ENCODE data around the gene GFER.
A peak's percentile ranks its signal among the peaks of the same experiment; 100 is the strongest.
"Not testable (repeated sequence)": the region's sequence is repeated elsewhere in the genome, so short reads cannot be mapped to it uniquely, and the experiment has no call there.

Gene GFER

GRCh38 chr16:1983544-1984346, at the start of gene GFER:
GFER (plus strand) TSS chr16:1984193; CDS start chr16:1984219, 26 bp downstream.
- peak; percentile 64 for DNase-seq

GRCh38 chr16:1936945-1937479, 47.0 kb upstream of the GFER start:
- no peak for DNase-seq

GRCh38 chr16:1938316-1938715, 45.7 kb upstream of the GFER start:
- DNase-seq = no peak

- no peak for DNase-seq
These were observed 45.1 kb upstream of the GFER start for GRCh38 chr16:1938910-1939309.

- DNase-seq = not testable (repeated sequence)
These were observed 44.2 kb upstream of the GFER start for GRCh38 chr16:1939833-1940232.

DNA sequence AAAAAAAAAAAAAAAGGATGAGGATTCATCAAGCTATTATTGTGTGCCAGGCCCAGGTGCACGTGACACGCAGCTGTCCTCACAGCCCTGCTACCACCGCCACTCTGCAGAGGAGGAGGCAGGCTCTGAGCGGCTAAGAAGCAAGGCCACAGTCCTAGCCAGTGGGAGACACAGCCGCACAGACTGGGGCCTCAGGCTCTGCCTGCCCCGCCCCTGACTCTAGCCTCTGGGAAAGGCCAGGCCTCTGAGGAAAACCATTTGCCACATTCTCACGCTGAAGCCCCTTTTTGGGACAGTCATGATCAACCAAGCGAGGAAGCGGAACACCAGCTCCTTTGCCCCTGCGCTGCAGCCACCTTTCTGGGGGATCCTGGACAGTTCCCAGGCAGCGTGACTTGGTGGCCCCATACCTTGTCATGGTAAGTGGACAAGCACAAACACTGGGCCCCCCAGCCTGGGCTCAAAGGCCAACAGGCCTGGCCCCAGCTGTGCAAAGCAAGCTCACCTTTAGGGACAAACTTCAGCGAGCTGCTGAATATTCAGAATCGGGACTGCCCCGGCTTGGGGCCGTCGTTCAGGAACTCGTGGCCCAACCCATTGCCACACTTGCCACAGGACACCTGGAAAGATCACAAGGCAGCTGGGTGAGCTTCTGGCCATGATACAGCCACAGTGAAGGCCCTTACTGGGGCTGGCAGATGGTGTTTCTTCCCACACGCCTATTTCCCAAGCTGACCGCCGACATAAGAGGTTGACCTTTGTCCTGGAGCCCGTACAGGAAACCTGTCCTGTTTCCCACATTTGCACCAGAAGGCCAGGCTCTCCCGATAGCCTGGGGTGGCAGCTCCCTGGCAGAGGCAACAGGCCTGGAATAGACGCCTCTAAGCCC, 43.5 kb upstream of the GFER start:
- DNase-seq = no peak

DNA sequence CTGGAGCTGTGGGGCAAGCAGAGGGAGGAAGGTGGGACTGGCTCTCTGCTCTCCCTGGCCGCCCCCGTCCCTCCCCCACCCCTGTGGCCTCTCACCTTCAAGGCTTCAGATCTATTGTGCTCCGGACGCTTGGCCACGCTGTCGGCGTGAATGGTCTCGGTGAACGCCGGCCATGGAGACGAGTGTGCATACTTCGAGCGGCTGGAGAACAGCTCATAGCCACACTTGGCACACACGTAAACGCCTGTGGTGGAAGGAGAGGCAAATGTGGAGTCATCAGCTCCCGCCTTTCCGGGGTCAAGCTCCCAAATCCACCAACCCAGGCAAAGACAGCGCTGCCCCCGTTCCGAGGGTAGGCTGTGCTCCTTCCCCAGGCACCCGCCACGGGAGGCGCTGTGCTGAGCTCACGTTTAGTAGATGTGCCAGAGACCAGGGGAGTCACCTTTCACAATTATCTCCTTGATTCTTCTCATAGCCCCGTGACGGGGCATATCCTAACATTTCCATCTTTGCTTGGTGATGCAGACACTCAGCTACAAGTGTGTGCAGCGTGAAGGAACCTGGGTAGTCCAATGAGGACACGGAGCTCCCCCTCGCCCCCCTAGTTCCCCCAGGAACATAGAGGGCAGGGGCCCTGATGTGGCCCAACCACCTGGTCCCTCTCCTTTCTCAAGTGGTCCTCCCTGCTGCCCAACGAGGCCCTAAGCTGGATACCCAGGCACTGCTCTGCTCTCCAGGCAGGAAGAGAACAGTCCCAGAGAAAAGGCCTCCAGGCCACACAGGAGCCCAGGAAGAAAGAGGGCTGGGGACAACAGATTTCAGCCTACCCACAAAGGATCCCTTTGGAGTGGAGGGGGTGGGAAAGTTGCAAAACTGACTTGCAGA, 42.6 kb upstream of the GFER start:
- no peak for DNase-seq

DNA sequence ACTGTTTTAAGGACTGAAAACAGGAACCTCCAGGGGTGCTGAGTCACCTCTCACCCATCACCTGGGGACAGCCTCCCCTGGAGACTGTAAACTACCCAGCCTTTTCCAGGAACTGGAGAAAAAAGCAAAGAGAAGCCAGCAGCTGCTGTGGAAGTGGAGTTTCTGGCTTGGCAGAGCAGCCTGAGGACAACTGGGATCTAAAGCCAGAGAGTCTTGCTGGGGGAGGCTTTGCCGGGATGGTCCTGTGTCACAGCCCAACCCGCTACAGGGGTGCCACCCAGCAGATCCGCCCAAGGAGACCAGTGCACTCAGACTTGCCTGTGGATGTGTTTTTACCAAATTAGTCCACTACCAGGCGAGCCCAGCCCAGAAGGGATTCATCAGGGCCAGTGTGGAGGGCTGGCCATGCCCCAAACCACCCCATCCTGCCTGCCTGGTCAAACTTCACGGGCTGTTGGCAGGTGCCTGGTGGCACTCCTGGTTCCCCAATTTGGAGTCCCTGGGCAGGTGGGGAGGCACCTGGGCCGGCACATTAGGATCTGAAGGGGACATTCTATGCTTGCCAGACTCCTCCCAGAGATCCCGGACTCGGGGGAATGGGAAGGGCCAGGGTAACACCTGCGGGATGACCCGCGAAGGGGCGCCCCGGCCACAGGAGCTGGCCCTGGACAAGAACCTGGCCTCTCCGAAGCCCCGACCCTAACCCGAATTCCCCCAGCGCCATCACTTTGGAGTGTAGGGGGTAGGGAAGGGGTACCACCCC, 41.8 kb upstream of the GFER start:
- DNase-seq = no peak

- DNase-seq = peak; percentile 99
These were observed 40.9 kb upstream of the GFER start, which contains the start of gene MSRB1 for GRCh38 chr16:1942810-1943726. MSRB1 (minus strand) TSS chr16:1943199; CDS start chr16:1943156, 43 bp downstream.

DNA sequence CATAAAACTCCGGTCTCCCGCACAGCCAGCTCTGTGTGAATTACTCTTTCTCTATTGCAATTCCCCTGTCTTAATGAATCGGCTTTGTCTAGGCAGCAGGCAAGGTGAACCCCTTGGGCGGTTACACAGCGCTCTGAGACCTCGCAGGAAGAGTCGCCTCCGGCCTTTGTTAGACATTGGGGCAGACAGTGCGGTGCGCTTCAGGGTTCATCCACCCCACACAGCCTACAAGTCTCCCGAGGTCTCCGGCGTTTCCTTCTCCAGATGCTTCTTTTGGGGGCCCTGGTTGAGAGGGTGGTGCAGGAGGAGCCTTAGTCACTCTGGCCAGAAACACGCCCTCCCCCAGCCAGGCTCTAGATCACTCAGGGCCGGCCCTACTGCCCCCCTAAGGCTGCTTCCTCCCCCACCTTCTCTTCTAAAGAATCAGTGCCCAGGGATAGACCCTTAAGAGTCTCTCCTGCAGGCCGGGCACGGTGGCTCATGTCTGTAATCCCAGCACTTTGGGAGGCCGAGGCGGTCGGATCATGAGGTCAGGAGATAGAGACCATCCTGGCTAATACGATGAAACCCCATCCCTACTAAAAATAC, 39.3 kb upstream of the GFER start:
- no peak for DNase-seq

GRCh38 chr16:1945559-1946391, 38.2 kb upstream of the GFER start:
- DNase-seq = no peak

DNA sequence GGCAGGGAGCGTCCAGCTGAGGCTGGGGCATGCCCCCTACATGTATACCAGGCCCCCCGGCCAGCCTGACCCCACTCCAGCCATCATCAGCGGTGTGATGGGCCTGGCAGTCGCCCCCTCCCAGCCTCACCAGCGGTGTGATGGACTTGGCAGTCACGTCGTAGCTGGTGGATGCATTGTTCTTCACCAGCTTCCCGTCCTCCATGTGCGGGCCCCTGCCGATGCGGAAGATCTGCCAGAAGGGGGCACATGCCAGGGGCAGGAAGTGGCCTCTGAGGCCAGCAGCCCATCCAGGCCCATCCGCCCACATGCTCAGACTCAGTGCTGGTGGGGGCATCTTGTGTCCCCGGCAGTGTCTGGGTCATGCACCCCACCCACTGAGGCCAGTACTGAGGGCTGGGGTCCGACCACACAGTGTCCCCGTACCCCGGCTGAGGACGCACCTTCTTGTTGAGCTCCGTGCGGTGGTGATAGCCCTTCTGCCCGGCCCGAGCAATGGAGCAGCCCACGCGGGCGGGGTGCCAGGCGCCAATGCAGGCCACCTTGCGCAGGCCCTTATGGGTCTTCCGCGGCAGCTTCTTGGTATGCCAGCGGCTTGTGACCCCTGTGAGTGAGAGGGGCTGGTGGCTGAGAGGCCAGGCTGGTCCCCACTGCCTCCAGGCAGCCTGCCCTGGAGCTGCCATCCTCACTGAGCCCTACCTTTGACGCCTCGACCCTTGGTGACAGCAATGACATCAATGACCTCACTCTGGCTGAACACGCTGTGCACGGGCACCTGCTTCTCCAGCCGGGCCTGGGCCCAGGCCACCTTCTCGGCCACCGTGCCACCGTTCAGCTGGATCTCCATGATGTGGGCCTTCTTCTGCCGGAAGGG, 37.3 kb upstream of the GFER start:
- DNase-seq = no peak

GRCh38 chr16:1947369-1947670, 36.7 kb upstream of the GFER start:
- DNase-seq = no peak

GRCh38 chr16:1949507-1949906, 34.5 kb upstream of the GFER start:
- no peak for DNase-seq

DNA sequence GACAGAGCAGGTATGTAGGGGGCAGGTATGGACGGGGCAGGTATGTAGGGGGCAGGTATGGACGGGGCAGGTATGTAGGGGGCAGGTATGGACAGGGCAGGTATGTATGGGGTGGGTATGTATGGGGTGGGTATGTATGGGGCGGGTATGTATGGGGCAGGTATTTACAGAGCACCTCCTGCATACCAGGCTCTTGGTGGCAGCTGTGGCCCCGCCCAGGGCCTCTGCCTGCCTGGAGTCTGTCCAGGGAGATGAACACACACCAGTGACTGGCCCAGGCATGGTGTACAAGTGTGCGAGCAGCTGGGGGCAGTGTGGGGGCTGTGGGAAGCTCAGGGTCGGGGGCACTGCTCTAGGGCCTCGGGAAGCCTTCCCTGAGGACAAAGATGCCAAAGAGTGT, 33.9 kb upstream of the GFER start:
- DNase-seq = no peak

DNA sequence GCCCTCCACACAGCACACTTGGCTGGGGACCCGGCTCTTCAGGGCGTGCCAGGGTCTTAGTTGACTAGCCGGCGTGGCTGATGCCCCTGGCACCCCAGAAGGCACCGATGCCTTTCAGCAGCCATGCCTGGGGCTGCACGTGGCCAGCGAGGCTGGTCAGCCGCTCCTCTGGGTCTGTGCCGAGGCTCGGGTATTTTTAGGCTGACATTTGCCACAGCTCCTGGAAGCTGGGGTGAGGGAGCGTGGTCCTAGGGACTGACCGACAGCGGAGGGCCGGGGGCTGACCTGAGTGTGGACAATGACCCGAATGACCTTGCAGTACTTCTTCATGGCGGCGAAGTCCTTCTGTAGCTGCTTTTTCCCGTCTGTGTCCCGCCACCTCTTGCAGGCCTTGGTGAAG, 33.4 kb upstream of the GFER start:
- no peak for DNase-seq

DNA sequence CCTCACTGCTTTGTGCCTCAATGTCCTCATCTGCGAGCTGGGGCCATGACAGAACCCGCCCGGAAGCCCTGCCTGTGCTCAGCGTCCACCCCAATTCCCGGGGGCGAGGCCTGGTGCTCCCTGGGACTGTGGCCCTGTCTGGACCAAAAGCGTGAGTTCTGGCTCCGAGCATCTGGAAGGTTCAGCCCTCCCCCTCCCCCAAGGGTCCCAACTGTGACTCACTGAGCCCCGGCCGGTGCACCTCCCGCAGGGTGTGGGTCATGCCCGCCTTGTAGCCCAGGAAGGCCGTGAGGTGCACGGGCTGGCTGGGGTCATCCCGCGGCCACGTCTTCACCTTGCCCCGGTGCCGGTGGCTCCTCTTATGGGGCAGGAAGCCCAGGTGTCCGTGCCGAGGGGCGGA, 30.3 kb upstream of the GFER start:
- no peak for DNase-seq

DNA sequence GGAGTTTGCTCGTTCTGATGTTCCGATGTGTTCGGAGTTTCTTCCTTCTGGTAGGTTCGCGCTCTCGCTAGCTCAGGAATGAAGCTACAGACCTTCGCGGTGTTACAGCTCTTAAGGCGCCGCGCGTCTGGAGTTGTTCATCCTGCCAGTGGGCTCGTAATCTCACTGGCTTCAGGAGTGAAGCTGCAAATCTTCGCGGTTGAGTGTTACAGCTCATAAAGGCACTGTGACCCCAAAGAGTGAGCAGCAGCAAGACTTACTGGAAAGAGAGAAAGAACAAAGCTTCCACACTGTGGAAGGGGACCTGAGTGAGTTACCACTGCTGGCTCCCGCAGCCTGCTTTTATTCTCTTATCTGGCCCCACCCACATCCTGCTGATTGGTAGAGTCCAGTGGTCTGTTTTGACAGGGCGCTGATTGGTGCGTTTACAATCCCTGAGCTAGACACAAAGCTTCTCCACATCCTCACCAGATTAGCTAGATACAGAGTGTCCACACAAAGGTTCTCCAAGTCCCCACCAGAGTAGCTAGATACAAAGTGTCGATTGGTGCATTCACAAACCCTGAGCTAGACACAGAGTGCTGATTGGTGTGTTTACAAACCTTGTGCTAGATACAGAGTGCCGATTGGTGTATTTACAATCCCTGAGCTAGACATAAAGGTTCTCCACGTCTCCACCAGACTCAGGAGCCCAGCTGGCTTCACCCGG, 26.4 kb upstream of the GFER start:
- not testable (repeated sequence) for DNase-seq

Measured in activated CD8-positive, alpha-beta memory T cell treated with anti-CD3 and anti-CD28 coated beads, Interleukin-2, amount 50 U/mL, for 4 hours (primary cell).